ENCODE measurements around the gene MTHFD2L.

Gene MTHFD2L

DNA sequence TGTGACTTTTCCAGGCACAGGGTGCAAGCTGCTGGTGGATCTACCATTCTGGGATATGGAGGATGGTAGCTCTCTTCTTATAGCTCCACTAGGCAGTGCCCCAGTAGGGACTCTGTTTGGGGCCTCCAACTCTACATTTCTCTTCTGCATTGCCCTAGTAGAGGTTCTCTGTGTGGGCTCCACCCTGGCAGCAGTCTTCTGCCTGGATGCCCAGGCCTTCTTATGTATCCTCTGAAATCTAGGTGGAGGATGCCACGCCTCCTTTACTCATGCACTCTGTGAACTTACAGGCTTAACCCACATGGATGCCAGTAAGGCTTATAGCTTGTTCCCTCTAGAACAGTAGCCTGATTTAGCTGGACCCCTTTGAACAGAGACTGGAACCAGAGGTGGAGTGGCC is 186.1 kb downstream of the MTHFD2L start:
- DNase-seq: no peak
